Neural cell (in vitro differentiated cells): ENCODE measurements around the gene BCL11B. TPM values are rescaled to one million over a fixed set of nuclear protein-coding genes. Genes with fewer than 3 reads are reported as not detected.

Experiments used
- H2AFZ ChIP-seq: fragments of 200-600, 300-800 bp; sonication (generic), shearing (Covaris generic); 2 replicates; pipeline ENCODE4 v1.6.0; 2014; ENCODE audit warnings: low read depth, mild to moderate bottlenecking, antibody characterized with exemption, low read length, moderate library complexity
- H3F3A ChIP-seq: fragments of 200-600 bp; shearing (Covaris generic); 2 replicates; pipeline ENCODE4 v1.6.1; 2016; ENCODE audit warnings: mild to moderate bottlenecking, moderate library complexity, mixed read lengths, antibody characterized with exemption, low read length; ENCODE audit not compliant: insufficient read depth, poor library complexity, severe bottlenecking
- H3K27ac ChIP-seq: fragments of 200-600, 300-800 bp; sonication (generic), shearing (Covaris generic); 2 replicates; pipeline ENCODE4 v1.5.1; 2014; ENCODE audit warnings: mild to moderate bottlenecking, low read length, moderate library complexity
- H3K27me3 ChIP-seq: fragments of 300-800, 200-600 bp; sonication (generic), shearing (Covaris generic); 2 replicates; pipeline ENCODE4 v1.6.0; 2014; ENCODE audit warnings: mild to moderate bottlenecking, low read depth, low read length, moderate library complexity; ENCODE audit not compliant: insufficient read depth
- H3K36me3 ChIP-seq: fragments of 300-800, 200-600 bp; sonication (generic), shearing (Covaris generic); 2 replicates; pipeline ENCODE4 v1.5.1; 2014; ENCODE audit warnings: mild to moderate bottlenecking, antibody characterized with exemption, low read length, moderate library complexity; ENCODE audit not compliant: insufficient read depth
- H3K4me2 ChIP-seq: fragments of 300-800, 200-600 bp; sonication (generic), shearing (Covaris generic); 2 replicates; pipeline ENCODE4 v1.6.0; 2014; ENCODE audit warnings: mild to moderate bottlenecking, low read length
- H3K4me3 ChIP-seq: fragments of 300-800, 200-600 bp; sonication (generic), shearing (Covaris generic); 2 replicates; pipeline ENCODE4 v1.5.1; 2014; ENCODE audit warnings: mild to moderate bottlenecking, low read length, moderate library complexity
- H3K79me2 ChIP-seq: fragments of 200-600 bp; shearing (Covaris generic); replicated peaks from 2 replicates; pipeline ENCODE4 v1.6.0; 2014; ENCODE audit warnings: mild to moderate bottlenecking, low read length, moderate library complexity; ENCODE audit not compliant: insufficient read depth
- H3K9ac ChIP-seq: fragments of 300-800, 200-600 bp; sonication (generic), shearing (Covaris generic); 2 replicates; pipeline ENCODE4 v1.6.1; 2016; ENCODE audit warnings: mild to moderate bottlenecking, low read length, mixed read lengths
- H3K9me2 ChIP-seq: fragments of 200-600 bp; shearing (Covaris generic); 2 replicates; pipeline ENCODE4 v1.6.1; 2016; ENCODE audit warnings: mild to moderate bottlenecking, low read length, mixed read lengths; ENCODE audit not compliant: insufficient read depth
- H3K9me3 ChIP-seq: fragments of 200-600, 300-800 bp; sonication (generic), shearing (Covaris generic); 2 replicates; pipeline ENCODE4 v1.6.1; 2016; ENCODE audit warnings: mild to moderate bottlenecking, mixed run types, low read length, moderate library complexity, mixed read lengths
- H4K20me1 ChIP-seq: fragments of 200-600 bp; shearing (Covaris generic); 2 replicates; pipeline ENCODE4 v1.6.1; 2016; ENCODE audit warnings: mild to moderate bottlenecking, mixed run types; ENCODE audit not compliant: insufficient read depth
- EP300 ChIP-seq: fragments of 450-650 bp; conservative IDR thresholded peaks from 2 replicates; pipeline ENCODE4 v1.6.1; 2014; ENCODE audit warnings: antibody characterized with exemption, mild to moderate bottlenecking, moderate library complexity; ENCODE audit not compliant: poor library complexity, severe bottlenecking
- EZH2 ChIP-seq: fragments of 200-600, 300-800 bp; shearing (Covaris generic), sonication (generic); IDR thresholded peaks from 2 replicates; pipeline ENCODE4 v1.6.1; 2014; ENCODE audit warnings: antibody characterized with exemption, low read length, borderline replicate concordance, mild to moderate bottlenecking; ENCODE audit not compliant: insufficient read depth, poor library complexity, severe bottlenecking
- MXI1 ChIP-seq: fragments of 450-650 bp; conservative IDR thresholded peaks from 2 replicates; pipeline ENCODE4 v1.6.1; 2014; ENCODE audit warnings: antibody characterized with exemption, mild to moderate bottlenecking; ENCODE audit not compliant: poor library complexity, severe bottlenecking
- POLR2AphosphoS5 ChIP-seq: IDR thresholded peaks from 2 replicates; pipeline ENCODE4 v1.6.1; 2012
- RAD21 ChIP-seq: fragments of 450-650 bp; conservative IDR thresholded peaks from 2 replicates; pipeline ENCODE4 v1.6.1; 2014; ENCODE audit warnings: antibody characterized with exemption, mild to moderate bottlenecking, moderate library complexity
- SMC3 ChIP-seq: fragments of 450-650 bp; conservative IDR thresholded peaks from 2 replicates; pipeline ENCODE4 v1.6.1; 2014; ENCODE audit warnings: antibody characterized with exemption, mild to moderate bottlenecking, moderate library complexity; ENCODE audit not compliant: poor library complexity
- TAF1 ChIP-seq: IDR thresholded peaks from 2 replicates; pipeline ENCODE4 v1.6.1; 2012; ENCODE audit warnings: low read depth
- polyA plus RNA-seq: library from polyadenylated mRNA; depleted of rRNA; stranded (reverse); fragments of >200 nt; gene quantifications from 2 replicates; pipeline ENCODE4 v1.2.3, GENCODE V29; 2014
- TF ChIP-seq, protein P1 (sequence below): fragments of 450-650 bp; IDR thresholded peaks from 2 replicates; pipeline ENCODE4 v1.5.1; 2014; ENCODE audit warnings: antibody characterized with exemption, mild to moderate bottlenecking, moderate library complexity; ENCODE audit not compliant: poor library complexity, severe bottlenecking
- TF ChIP-seq, protein P2 (sequence below): IDR thresholded peaks from 2 replicates; pipeline ENCODE4 v1.6.1; 2012; ENCODE audit warnings: borderline replicate concordance

The BCL11B gene
- polyA plus RNA-seq, 1 donor from 2014 or later = 104 TPM

DNA sequence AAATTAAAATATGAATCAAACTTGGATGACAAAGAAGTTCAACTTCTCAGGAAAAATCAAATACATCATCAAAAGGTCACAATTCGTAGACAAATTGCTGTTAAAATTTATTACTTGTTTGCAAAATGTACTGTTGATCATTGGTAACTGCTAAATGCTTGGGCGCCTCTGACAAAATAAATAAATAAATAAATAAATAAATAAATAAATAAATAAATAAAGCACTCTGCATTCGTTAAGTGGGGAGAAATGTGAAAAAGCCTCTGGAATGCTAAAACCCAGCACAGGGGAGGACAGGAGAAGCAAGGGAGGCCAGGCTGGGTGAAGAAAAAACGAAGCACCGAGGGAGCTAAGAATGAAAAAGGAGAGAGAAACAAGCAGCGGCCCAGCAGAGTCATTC is 115.2 kb downstream of the BCL11B start:
- H3K9me3 ChIP-seq = no peaks in the 10 kb centered on the region
- H3K9ac ChIP-seq = no peak overlapping the region
- H2AFZ ChIP-seq = no peak overlapping the region
- TF ChIP-seq SMC3 = no peak
- TF ChIP-seq MXI1 = no peak
- no peak for TF ChIP-seq EP300
- TF ChIP-seq RAD21 = no peak
- no peak for TF ChIP-seq TAF1
- TF ChIP-seq, protein P1, sequence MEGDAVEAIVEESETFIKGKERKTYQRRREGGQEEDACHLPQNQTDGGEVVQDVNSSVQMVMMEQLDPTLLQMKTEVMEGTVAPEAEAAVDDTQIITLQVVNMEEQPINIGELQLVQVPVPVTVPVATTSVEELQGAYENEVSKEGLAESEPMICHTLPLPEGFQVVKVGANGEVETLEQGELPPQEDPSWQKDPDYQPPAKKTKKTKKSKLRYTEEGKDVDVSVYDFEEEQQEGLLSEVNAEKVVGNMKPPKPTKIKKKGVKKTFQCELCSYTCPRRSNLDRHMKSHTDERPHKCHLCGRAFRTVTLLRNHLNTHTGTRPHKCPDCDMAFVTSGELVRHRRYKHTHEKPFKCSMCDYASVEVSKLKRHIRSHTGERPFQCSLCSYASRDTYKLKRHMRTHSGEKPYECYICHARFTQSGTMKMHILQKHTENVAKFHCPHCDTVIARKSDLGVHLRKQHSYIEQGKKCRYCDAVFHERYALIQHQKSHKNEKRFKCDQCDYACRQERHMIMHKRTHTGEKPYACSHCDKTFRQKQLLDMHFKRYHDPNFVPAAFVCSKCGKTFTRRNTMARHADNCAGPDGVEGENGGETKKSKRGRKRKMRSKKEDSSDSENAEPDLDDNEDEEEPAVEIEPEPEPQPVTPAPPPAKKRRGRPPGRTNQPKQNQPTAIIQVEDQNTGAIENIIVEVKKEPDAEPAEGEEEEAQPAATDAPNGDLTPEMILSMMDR = no peak
- TF ChIP-seq EZH2 = no peak
- no peak overlapping the region for H3K4me2 ChIP-seq
- no peaks in the 10 kb centered on the region for H3K36me3 ChIP-seq
- no peaks in the 10 kb centered on the region for H3K27me3 ChIP-seq
- H3K79me2 ChIP-seq = no peaks in the 10 kb centered on the region
- no peak overlapping the region for H3K4me3 ChIP-seq
- no peaks in the 10 kb centered on the region for H3F3A ChIP-seq
- no peak overlapping the region for H3K27ac ChIP-seq
- H3K9me2 ChIP-seq = no peaks in the 10 kb centered on the region
- no peaks in the 10 kb centered on the region for H4K20me1 ChIP-seq

DNA sequence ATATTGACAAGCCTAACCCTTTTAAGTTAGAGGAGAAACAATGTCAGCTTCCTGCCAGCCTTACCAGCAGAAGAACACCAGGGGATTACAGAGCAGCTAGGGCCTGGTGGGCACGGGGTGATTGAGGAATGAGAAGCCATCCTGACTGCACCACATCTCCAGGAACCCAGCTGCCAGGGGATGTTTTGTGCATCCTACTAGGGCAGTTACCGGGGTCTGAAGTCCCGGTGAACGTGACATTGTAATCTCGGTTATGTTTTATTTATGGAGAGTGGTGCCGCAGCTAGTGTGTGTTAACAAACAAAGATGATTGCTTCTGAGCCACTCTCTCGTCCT is 115.9 kb downstream of the BCL11B start:
- Histone ChIP-seq H4K20me1 (no peaks in the 10 kb centered on the region), H3K4me2 (no peak overlapping the region), H3K4me3 (no peak overlapping the region), H3K9ac (no peak overlapping the region), H3F3A (no peaks in the 10 kb centered on the region), H2AFZ (no peak overlapping the region), H3K27me3 (no peaks in the 10 kb centered on the region), H3K9me3 (no peaks in the 10 kb centered on the region), H3K9me2 (no peaks in the 10 kb centered on the region), H3K27ac (no peak overlapping the region), H3K36me3 (no peaks in the 10 kb centered on the region), H3K79me2 (no peaks in the 10 kb centered on the region)
- no peak for TF ChIP-seq RAD21
- TF ChIP-seq MXI1 = no peak
- TF ChIP-seq, protein P2, sequence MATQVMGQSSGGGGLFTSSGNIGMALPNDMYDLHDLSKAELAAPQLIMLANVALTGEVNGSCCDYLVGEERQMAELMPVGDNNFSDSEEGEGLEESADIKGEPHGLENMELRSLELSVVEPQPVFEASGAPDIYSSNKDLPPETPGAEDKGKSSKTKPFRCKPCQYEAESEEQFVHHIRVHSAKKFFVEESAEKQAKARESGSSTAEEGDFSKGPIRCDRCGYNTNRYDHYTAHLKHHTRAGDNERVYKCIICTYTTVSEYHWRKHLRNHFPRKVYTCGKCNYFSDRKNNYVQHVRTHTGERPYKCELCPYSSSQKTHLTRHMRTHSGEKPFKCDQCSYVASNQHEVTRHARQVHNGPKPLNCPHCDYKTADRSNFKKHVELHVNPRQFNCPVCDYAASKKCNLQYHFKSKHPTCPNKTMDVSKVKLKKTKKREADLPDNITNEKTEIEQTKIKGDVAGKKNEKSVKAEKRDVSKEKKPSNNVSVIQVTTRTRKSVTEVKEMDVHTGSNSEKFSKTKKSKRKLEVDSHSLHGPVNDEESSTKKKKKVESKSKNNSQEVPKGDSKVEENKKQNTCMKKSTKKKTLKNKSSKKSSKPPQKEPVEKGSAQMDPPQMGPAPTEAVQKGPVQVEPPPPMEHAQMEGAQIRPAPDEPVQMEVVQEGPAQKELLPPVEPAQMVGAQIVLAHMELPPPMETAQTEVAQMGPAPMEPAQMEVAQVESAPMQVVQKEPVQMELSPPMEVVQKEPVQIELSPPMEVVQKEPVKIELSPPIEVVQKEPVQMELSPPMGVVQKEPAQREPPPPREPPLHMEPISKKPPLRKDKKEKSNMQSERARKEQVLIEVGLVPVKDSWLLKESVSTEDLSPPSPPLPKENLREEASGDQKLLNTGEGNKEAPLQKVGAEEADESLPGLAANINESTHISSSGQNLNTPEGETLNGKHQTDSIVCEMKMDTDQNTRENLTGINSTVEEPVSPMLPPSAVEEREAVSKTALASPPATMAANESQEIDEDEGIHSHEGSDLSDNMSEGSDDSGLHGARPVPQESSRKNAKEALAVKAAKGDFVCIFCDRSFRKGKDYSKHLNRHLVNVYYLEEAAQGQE = no peak
- no peak for TF ChIP-seq TAF1
- no peak for TF ChIP-seq EZH2
- TF ChIP-seq SMC3 = no peak
- no peak for TF ChIP-seq POLR2AphosphoS5
- TF ChIP-seq EP300 = no peak
- TF ChIP-seq, protein P1 = no peak
